NB4 (cell line): ENCODE results near the gene SLC16A12.
A peak's percentile ranks its signal among the peaks of the same experiment; 100 is the strongest.

ENCODE experiments used
- DNase-seq: peaks from one replicate; pipeline ENCODE4 v3.0.0; 2010; ENCODE audit warnings: low read depth
- H3K4me3 ChIP-seq: one replicate; pipeline ENCODE4 v1.5.1; 2011; ENCODE audit warnings: mild to moderate bottlenecking, low read depth, low read length, moderate library complexity
- MYC ChIP-seq: IDR thresholded peaks from 2 replicates; pipeline ENCODE4 v1.6.1; 2011; ENCODE audit warnings: low read depth, low read length
- POLR2A ChIP-seq: IDR thresholded peaks from 2 replicates; pipeline ENCODE4 v1.6.1; 2011; ENCODE audit warnings: mild to moderate bottlenecking; ENCODE audit not compliant: insufficient read length; ENCODE audit errors: extremely low read depth
- TF ChIP-seq, protein P1 (sequence below): IDR thresholded peaks from 2 replicates; pipeline ENCODE4 v1.6.1; 2011; ENCODE audit warnings: low read depth, low read length
- TF ChIP-seq, protein P2 (sequence below): IDR thresholded peaks from one replicate; pipeline ENCODE4 v1.5.1; 2012; ENCODE audit warnings: low read depth, low read length

The SLC16A12 gene

DNA sequence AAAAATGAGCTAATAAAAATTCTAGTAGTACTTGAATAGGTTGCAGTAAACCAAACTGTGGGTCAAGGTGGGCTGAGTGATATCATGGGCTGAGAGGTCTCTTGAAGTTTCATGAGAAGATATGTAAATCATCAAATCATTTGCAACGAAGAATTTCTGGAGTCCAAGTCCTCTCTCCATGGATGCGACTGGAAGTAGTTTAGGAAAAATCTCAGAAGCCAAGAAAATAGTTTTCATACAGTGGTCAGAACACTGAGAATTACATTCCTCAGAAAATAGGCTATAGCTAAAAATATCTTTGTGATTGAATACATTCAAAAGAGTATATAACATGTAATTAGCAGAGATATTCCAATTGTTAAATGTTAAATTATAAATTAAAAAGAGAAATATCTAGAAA lies 146.6 kb downstream of the SLC16A12 start:
- no peak for DNase-seq
- TF ChIP-seq MYC (no peak), POLR2A (no peak)
- TF ChIP-seq, protein P1, sequence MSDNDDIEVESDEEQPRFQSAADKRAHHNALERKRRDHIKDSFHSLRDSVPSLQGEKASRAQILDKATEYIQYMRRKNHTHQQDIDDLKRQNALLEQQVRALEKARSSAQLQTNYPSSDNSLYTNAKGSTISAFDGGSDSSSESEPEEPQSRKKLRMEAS = no peak
- TF ChIP-seq, protein P2, sequence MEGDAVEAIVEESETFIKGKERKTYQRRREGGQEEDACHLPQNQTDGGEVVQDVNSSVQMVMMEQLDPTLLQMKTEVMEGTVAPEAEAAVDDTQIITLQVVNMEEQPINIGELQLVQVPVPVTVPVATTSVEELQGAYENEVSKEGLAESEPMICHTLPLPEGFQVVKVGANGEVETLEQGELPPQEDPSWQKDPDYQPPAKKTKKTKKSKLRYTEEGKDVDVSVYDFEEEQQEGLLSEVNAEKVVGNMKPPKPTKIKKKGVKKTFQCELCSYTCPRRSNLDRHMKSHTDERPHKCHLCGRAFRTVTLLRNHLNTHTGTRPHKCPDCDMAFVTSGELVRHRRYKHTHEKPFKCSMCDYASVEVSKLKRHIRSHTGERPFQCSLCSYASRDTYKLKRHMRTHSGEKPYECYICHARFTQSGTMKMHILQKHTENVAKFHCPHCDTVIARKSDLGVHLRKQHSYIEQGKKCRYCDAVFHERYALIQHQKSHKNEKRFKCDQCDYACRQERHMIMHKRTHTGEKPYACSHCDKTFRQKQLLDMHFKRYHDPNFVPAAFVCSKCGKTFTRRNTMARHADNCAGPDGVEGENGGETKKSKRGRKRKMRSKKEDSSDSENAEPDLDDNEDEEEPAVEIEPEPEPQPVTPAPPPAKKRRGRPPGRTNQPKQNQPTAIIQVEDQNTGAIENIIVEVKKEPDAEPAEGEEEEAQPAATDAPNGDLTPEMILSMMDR = no peak
- H3K4me3 ChIP-seq = no peak overlapping the region

DNA sequence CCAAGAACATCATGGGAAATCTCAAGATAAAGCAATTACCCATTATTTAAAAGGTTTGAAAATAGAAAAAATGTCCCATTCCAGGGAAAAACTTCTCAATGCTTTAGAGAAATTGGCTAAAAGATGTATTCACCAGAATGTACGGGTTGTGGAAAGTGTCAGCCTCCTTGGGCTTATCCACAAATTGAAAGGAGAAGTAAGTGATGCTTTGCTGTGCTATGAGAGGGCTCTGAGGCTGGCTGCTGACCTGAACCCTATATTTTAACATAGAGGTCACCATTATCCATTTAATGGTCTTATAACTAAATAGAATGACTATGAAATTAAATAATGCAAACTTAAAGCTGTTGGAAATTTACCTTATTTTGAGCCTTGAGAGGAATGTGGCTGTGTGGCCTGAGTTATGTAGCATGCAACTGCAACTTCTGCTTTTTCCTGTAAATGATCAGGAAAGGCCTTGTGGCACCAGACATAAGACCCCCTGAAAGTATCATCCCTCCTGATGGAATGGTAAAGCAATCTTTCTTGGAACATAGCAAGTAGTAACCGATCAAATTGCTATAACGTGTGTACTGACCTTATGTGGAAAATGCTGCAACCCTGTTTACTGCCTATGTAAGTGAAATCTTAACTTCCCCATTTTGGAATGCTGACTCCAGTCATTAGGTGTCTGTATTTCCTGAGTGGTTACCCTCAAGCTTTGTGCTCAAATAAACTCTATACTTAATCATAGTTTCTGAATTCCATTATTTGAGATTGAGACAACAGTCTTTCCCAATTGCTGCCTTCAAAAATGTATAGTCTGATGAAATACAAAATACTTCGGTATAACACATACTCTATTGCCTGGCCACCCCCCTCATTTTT lies 150.7 kb downstream of the SLC16A12 start:
- DNase-seq = peak; percentile 85
- no peak overlapping the region for H3K4me3 ChIP-seq
- 0 out of 2 replicates have a peak, but pooled peaks have one; percentile 20 for TF ChIP-seq MYC
- TF ChIP-seq, protein P2 = no peak

DNA sequence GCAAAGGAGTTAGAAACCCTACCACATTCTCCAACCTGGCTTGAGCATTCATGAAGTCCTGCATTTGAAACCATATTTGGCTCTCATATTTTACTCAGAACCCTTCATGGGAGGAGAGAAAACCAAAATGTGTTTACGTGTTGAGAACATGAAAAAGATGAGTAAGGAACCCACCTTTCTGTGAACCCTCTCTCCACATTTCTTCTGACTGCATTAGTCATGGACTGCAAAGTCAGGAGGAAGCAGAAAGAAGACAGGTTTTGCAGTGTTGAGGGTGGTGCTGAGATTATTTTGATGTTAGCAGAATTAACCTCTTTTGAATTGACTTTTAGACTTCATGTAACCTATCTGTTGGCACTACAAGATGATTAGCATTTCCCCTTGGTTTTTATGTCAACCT lies 152.6 kb downstream of the SLC16A12 start:
- TF ChIP-seq, protein P1 = no peak
- TF ChIP-seq, protein P2 = no peak
- no peak for TF ChIP-seq MYC
- no peak for TF ChIP-seq POLR2A
- no peak for DNase-seq
- no peak overlapping the region for H3K4me3 ChIP-seq
